ENCODE measurements around the gene MRPS11. TPM values are rescaled to one million over a fixed set of nuclear protein-coding genes. Genes with fewer than 3 reads are reported as not detected.
A peak's percentile ranks its signal among the peaks of the same experiment; 100 is the strongest.

The MRPS11 gene
- total and polyA plus RNA-seq, 9 of the 15 experiments (the other 6 are each of a cell fraction or from before 2014, with no cell fraction given) = 28.3 to 83.2 (median 53.1) TPM

DNA sequence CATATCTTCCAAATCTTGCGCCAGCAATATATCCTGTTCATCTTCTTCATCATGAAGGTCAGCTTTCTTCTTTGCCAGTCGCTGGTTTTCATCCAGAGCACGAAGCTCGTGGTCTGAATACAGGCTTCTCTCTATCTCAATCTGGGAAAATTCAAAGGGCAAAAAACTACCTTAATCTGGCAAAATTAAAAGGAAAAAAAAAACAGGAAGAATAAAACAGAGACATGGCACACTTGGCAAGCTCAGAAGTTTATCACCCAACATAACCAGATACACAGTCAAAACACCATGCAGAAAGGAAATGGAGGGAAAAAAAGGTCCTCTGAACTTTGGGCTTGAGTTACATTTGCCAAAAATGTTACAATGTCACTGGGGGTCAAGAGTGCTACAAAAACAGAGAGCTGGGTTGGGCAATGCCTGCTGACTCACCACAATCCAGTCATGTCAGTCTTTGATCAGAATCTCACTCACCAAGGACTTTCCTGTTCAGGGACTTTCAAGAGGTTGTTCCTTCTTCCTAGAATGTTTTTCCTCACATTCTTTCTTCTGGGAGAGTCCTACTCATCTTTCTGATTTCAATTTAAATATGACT is 1.8 kb upstream of the MRPS11 start (continued):
- TF ChIP-seq, protein P1, sequence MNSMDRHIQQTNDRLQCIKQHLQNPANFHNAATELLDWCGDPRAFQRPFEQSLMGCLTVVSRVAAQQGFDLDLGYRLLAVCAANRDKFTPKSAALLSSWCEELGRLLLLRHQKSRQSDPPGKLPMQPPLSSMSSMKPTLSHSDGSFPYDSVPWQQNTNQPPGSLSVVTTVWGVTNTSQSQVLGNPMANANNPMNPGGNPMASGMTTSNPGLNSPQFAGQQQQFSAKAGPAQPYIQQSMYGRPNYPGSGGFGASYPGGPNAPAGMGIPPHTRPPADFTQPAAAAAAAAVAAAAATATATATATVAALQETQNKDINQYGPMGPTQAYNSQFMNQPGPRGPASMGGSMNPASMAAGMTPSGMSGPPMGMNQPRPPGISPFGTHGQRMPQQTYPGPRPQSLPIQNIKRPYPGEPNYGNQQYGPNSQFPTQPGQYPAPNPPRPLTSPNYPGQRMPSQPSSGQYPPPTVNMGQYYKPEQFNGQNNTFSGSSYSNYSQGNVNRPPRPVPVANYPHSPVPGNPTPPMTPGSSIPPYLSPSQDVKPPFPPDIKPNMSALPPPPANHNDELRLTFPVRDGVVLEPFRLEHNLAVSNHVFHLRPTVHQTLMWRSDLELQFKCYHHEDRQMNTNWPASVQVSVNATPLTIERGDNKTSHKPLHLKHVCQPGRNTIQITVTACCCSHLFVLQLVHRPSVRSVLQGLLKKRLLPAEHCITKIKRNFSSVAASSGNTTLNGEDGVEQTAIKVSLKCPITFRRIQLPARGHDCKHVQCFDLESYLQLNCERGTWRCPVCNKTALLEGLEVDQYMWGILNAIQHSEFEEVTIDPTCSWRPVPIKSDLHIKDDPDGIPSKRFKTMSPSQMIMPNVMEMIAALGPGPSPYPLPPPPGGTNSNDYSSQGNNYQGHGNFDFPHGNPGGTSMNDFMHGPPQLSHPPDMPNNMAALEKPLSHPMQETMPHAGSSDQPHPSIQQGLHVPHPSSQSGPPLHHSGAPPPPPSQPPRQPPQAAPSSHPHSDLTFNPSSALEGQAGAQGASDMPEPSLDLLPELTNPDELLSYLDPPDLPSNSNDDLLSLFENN (IDR thresholded peaks at IDR 0.05; ENCODE audit: low read depth in 2 of 2, low read length in 2 of 2) = no peak
- no peak for TF ChIP-seq ZNF140 (CRISPR knock-in tag; IDR thresholded peaks at IDR 0.05)
- TF ChIP-seq, protein P2, sequence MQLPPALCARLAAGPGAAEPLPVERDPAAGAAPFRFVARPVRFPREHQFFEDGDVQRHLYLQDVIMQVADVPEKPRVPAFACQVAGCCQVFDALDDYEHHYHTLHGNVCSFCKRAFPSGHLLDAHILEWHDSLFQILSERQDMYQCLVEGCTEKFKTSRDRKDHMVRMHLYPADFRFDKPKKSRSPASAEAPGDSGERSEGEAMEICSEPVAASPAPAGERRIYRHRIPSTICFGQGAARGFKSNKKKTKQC (CRISPR knock-in tag; IDR thresholded peaks at IDR 0.05) = no peak
- no peak for TF ChIP-seq CHCHD3 (CRISPR knock-in tag; IDR thresholded peaks at IDR 0.05)
- TF ChIP-seq ELF4 (CRISPR knock-in tag; IDR thresholded peaks at IDR 0.05) = no peak
- TF ChIP-seq, protein P3, sequence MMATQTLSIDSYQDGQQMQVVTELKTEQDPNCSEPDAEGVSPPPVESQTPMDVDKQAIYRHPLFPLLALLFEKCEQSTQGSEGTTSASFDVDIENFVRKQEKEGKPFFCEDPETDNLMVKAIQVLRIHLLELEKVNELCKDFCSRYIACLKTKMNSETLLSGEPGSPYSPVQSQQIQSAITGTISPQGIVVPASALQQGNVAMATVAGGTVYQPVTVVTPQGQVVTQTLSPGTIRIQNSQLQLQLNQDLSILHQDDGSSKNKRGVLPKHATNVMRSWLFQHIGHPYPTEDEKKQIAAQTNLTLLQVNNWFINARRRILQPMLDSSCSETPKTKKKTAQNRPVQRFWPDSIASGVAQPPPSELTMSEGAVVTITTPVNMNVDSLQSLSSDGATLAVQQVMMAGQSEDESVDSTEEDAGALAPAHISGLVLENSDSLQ (IDR thresholded peaks at IDR 0.05) = peak; percentile 82; the same call in 1 of the 2 replicates
- TF ChIP-seq CREB1 (IDR thresholded peaks at IDR 0.05) = 0 out of 2 replicates have a peak, but pooled peaks have one; percentile 16
- TF ChIP-seq CREB1 (CRISPR knock-in tag; IDR thresholded peaks at IDR 0.05) = no peak
- no peak for TF ChIP-seq TAF1 (IDR thresholded peaks at IDR 0.05; ENCODE audit: control insufficient read depth, extremely low read depth, insufficient read depth, low read length, severe bottlenecking)
- peak in 1 of 2 experiments; percentile 55; a peak in 1 of 4 replicates for TF ChIP-seq TBL1XR1 (IDR thresholded peaks at IDR 0.05; ENCODE audit: low read length in 2 of 2)
- TF ChIP-seq POLR3G (IDR thresholded peaks at IDR 0.05; ENCODE audit: extremely low read depth, insufficient read length, insufficient replicate concordance) = no peak
- TF ChIP-seq NR2C2 (CRISPR knock-in tag; IDR thresholded peaks at IDR 0.05) = no peak
- TF ChIP-seq NR2C2 (tag; IDR thresholded peaks at IDR 0.05) = peak; percentile 75
- TF ChIP-seq, protein P4, sequence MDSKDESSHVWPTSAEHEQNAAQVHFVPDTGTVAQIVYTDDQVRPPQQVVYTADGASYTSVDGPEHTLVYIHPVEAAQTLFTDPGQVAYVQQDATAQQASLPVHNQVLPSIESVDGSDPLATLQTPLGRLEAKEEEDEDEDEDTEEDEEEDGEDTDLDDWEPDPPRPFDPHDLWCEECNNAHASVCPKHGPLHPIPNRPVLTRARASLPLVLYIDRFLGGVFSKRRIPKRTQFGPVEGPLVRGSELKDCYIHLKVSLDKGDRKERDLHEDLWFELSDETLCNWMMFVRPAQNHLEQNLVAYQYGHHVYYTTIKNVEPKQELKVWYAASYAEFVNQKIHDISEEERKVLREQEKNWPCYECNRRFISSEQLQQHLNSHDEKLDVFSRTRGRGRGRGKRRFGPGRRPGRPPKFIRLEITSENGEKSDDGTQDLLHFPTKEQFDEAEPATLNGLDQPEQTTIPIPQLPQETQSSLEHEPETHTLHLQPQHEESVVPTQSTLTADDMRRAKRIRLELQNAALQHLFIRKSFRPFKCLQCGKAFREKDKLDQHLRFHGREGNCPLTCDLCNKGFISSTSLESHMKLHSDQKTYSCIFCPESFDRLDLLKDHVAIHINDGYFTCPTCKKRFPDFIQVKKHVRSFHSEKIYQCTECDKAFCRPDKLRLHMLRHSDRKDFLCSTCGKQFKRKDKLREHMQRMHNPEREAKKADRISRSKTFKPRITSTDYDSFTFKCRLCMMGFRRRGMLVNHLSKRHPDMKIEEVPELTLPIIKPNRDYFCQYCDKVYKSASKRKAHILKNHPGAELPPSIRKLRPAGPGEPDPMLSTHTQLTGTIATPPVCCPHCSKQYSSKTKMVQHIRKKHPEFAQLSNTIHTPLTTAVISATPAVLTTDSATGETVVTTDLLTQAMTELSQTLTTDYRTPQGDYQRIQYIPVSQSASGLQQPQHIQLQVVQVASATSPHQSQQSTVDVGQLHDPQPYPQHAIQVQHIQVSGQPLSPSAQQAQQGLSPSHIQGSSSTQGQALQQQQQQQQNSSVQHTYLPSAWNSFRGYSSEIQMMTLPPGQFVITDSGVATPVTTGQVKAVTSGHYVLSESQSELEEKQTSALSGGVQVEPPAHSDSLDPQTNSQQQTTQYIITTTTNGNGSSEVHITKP (IDR thresholded peaks at IDR 0.05; ENCODE audit: partially characterized antibody) = peak; percentile 31
- TF ChIP-seq, protein P5, sequence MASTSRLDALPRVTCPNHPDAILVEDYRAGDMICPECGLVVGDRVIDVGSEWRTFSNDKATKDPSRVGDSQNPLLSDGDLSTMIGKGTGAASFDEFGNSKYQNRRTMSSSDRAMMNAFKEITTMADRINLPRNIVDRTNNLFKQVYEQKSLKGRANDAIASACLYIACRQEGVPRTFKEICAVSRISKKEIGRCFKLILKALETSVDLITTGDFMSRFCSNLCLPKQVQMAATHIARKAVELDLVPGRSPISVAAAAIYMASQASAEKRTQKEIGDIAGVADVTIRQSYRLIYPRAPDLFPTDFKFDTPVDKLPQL (IDR thresholded peaks at IDR 0.05; ENCODE audit: extremely low read depth, insufficient read length) = no peak
- TF ChIP-seq, protein P6, sequence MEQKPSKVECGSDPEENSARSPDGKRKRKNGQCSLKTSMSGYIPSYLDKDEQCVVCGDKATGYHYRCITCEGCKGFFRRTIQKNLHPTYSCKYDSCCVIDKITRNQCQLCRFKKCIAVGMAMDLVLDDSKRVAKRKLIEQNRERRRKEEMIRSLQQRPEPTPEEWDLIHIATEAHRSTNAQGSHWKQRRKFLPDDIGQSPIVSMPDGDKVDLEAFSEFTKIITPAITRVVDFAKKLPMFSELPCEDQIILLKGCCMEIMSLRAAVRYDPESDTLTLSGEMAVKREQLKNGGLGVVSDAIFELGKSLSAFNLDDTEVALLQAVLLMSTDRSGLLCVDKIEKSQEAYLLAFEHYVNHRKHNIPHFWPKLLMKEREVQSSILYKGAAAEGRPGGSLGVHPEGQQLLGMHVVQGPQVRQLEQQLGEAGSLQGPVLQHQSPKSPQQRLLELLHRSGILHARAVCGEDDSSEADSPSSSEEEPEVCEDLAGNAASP (IDR thresholded peaks at IDR 0.05) = no peak
- TF ChIP-seq ZNF124 (CRISPR knock-in tag; IDR thresholded peaks at IDR 0.05) = no peak

Measured in K562 (cell line).